Measurements from ENCODE around the gene TAX1BP3. TPM values are rescaled to one million over a fixed set of nuclear protein-coding genes. Genes with fewer than 3 reads are reported as not detected.

TAX1BP3 gene
- total RNA-seq, 1 experiment from 2014 or later = 147 TPM

- DNase-seq (ENCODE audit: unreplicated experiment) = peak; percentile 15
- ChIA-PET CTCF (interaction anchor here (0.6 to 0.8 kb wide), 6 partner anchors 13 to 1572 kb away, joined by 3 to 4 read pairs (median 3); no protein-coding TSS in a partner anchor), POLR2A (interaction anchor here (0.6 to 2.2 kb wide), 6 partner anchors 26 to 448 kb away, joined by 3 to 13 read pairs (median 6); partner anchors contain the start of genes EMC6 and HASPIN)
- Mint-ChIP-seq H3K36me3 (ENCODE audit: insufficient read depth, unreplicated experiment) (no peaks in the 10 kb centered on the region), H3K4me1 (ENCODE audit: insufficient read depth, unreplicated experiment) (no peaks in the 10 kb centered on the region), H3K4me3 (ENCODE audit: unreplicated experiment) (peak overlapping the region; percentile 76), H3K27me3 (ENCODE audit: insufficient read depth, unreplicated experiment) (no peaks in the 10 kb centered on the region), H3K9me3 (ENCODE audit: unreplicated experiment) (no peaks in the 10 kb centered on the region), H3K27ac (ENCODE audit: low read depth, unreplicated experiment) (no peak overlapping the region)
- intact Hi-C loops (cut with micrococcal nuclease) = no loop called here
- TF ChIP-seq CTCF (IDR thresholded peaks at IDR 0.05; ENCODE audit: unreplicated experiment) = no peak
- BruUV-seq (replicated peaks) = no TSS peak
These were observed 26.8 kb upstream of the TAX1BP3 start for GRCh38 chr17:3695129-3695722.

- H3K4me3 Mint-ChIP-seq (ENCODE audit: unreplicated experiment) = no peak overlapping the region
- no peak for DNase-seq (ENCODE audit: unreplicated experiment)
- H3K36me3 Mint-ChIP-seq (ENCODE audit: insufficient read depth, unreplicated experiment) = no peaks in the 10 kb centered on the region
- intact Hi-C loops (cut with micrococcal nuclease) = no loop called here
- CTCF ChIA-PET = interaction anchor here (0.6 to 1.2 kb wide), 3 partner anchors 11 to 867 kb away, joined by 3 to 4 read pairs (median 3); no protein-coding TSS in a partner anchor
- H3K27me3 Mint-ChIP-seq (ENCODE audit: insufficient read depth, unreplicated experiment) = no peaks in the 10 kb centered on the region
- H3K9me3 Mint-ChIP-seq (ENCODE audit: unreplicated experiment) = no peaks in the 10 kb centered on the region
- no peak for TF ChIP-seq CTCF (IDR thresholded peaks at IDR 0.05; ENCODE audit: unreplicated experiment)
- H3K27ac Mint-ChIP-seq (ENCODE audit: low read depth, unreplicated experiment) = no peak overlapping the region
- POLR2A ChIA-PET = interaction anchor here (1.4 kb wide), 1 partner anchor 29 kb away, joined by 5 read pairs; the partner anchor contains the start of gene HASPIN
- BruUV-seq (replicated peaks) = no TSS peak
- H3K4me1 Mint-ChIP-seq (ENCODE audit: insufficient read depth, unreplicated experiment) = no peaks in the 10 kb centered on the region
These were observed 25.5 kb upstream of the TAX1BP3 start for GRCh38 chr17:3693829-3694231.

GRCh38 chr17:3693141-3693540, 24.8 kb upstream of the TAX1BP3 start:
- Mint-ChIP-seq H3K4me3 (ENCODE audit: unreplicated experiment) (no peak overlapping the region), H3K27me3 (ENCODE audit: insufficient read depth, unreplicated experiment) (no peaks in the 10 kb centered on the region), H3K36me3 (ENCODE audit: insufficient read depth, unreplicated experiment) (no peaks in the 10 kb centered on the region), H3K27ac (ENCODE audit: low read depth, unreplicated experiment) (no peak overlapping the region), H3K9me3 (ENCODE audit: unreplicated experiment) (no peaks in the 10 kb centered on the region), H3K4me1 (ENCODE audit: insufficient read depth, unreplicated experiment) (no peaks in the 10 kb centered on the region)
- intact Hi-C loops (cut with micrococcal nuclease) = no loop called here
- no peak for DNase-seq (ENCODE audit: unreplicated experiment)
- CTCF ChIA-PET = interaction anchor here (1.2 kb wide), 1 partner anchor 845 kb away, joined by 4 read pairs; no protein-coding TSS in a partner anchor
- TF ChIP-seq CTCF (IDR thresholded peaks at IDR 0.05; ENCODE audit: unreplicated experiment) = no peak
- POLR2A ChIA-PET = no interaction called here
- BruUV-seq (replicated peaks) = no TSS peak

GRCh38 chr17:3692346-3692745, 24.0 kb upstream of the TAX1BP3 start:
- no peak for TF ChIP-seq CTCF (IDR thresholded peaks at IDR 0.05; ENCODE audit: unreplicated experiment)
- no peak for DNase-seq (ENCODE audit: unreplicated experiment)
- Mint-ChIP-seq H3K4me1 (ENCODE audit: insufficient read depth, unreplicated experiment) (no peaks in the 10 kb centered on the region), H3K4me3 (ENCODE audit: unreplicated experiment) (no peak overlapping the region), H3K36me3 (ENCODE audit: insufficient read depth, unreplicated experiment) (no peaks in the 10 kb centered on the region), H3K9me3 (ENCODE audit: unreplicated experiment) (no peaks in the 10 kb centered on the region), H3K27me3 (ENCODE audit: insufficient read depth, unreplicated experiment) (no peaks in the 10 kb centered on the region), H3K27ac (ENCODE audit: low read depth, unreplicated experiment) (no peak overlapping the region)
- BruUV-seq (replicated peaks) = no TSS peak
- ChIA-PET CTCF (interaction anchor here (0.6 to 1.2 kb wide), 4 partner anchors 10 to 844 kb away, joined by 3 to 7 read pairs (median 4); no protein-coding TSS in a partner anchor), POLR2A (no interaction called here)
- intact Hi-C loops (cut with micrococcal nuclease) = no loop called here

All from MCF 10A (cell line).